SK-N-SH (cell line): ENCODE results near the gene PARVA. TPM values are rescaled to one million over a fixed set of nuclear protein-coding genes. Genes with fewer than 3 reads are reported as not detected.

ENCODE experiments used
- CTCF ChIA-PET: fragments of 300-600, 350-600 bp; formaldehyde crosslinking; extraction: SDS; loops from one replicate; lab custom pipeline; 2021; lab: Yijun Ruan, JAX
- POLR2A ChIA-PET: fragments of 350-600 bp; sonication (Branson Sonifier 250); formaldehyde crosslinking; extraction: SDS; loops from one replicate; lab custom pipeline; 2020; ENCODE audit warnings: antibody characterized with exemption, inconsistent platforms; lab: Yijun Ruan, JAX
- DNase-seq: peaks from one replicate; pipeline ENCODE4 v3.0.0; 2012
- H2AFZ ChIP-seq: fragments of 200-600 bp; sonication (generic); 2 replicates; pipeline ENCODE4 v1.8.1; 2016; ENCODE audit warnings: antibody characterized with exemption, mild to moderate bottlenecking, low read depth
- H3F3A ChIP-seq: fragments of 200-600 bp; sonication (generic); replicated peaks from 2 replicates; pipeline ENCODE3; 2016; ENCODE audit warnings: antibody characterized with exemption, mild to moderate bottlenecking; ENCODE audit not compliant: insufficient read depth
- H3K27ac ChIP-seq, 2 experiments: fragments of 200-500 bp in 1 of 2; fragments of 200-600 bp in 1 of 2; sonication (Bioruptor generic) in 1 of 2; sonication (generic), shearing (Covaris generic) in 1 of 2; 2 replicates each; pipeline versions ENCODE4 v1.5.1 to v1.6.1; 2014 to 2016; ENCODE audit warnings: low read depth in 2 of 2, inconsistent platforms in 1 of 2, low read length in 1 of 2, mild to moderate bottlenecking in 1 of 2, mixed read lengths in 1 of 2
- H3K27me3 ChIP-seq: fragments of 200-600 bp; sonication (generic), shearing (Covaris generic); 2 replicates; pipeline ENCODE4 v1.6.1; 2016; ENCODE audit warnings: mixed run types; ENCODE audit not compliant: insufficient read depth
- H3K36me3 ChIP-seq, 2 experiments: fragments of 200-500 bp in 1 of 2; fragments of 200-600 bp in 1 of 2; sonication (Bioruptor generic) in 1 of 2; sonication (generic) in 1 of 2; replicated peaks in 1 of 2; 2 replicates each; pipeline versions ENCODE3 to v1.5.1; 2014 to 2016; ENCODE audit warnings: low read length in 1 of 2, mild to moderate bottlenecking in 1 of 2; ENCODE audit not compliant: insufficient read depth in 2 of 2, control insufficient read depth in 1 of 2
- H3K4me1 ChIP-seq, 2 experiments: fragments of 200-500 bp in 1 of 2; fragments of 200-600 bp in 1 of 2; sonication (Bioruptor generic) in 1 of 2; sonication (generic), shearing (Covaris generic) in 1 of 2; 2 replicates each; pipeline versions ENCODE4 v1.5.1 to v1.6.1; 2014 to 2016; ENCODE audit warnings: low read depth in 1 of 2, low read length in 1 of 2, mixed run types in 1 of 2; ENCODE audit not compliant: insufficient read depth in 2 of 2, control insufficient read depth in 1 of 2
- H3K4me2 ChIP-seq: fragments of 200-600 bp; sonication (generic), shearing (Covaris generic); 2 replicates; pipeline ENCODE4 v1.6.1; 2017; ENCODE audit warnings: mixed run types
- H3K4me3 ChIP-seq, 2 experiments: fragments of 200-500 bp in 1 of 2; fragments of 200-600 bp in 1 of 2; sonication (Bioruptor generic) in 1 of 2; sonication (generic), shearing (Covaris generic) in 1 of 2; 2 replicates each; pipeline versions ENCODE4 v1.5.1 to v1.8.1; 2014 to 2016; ENCODE audit warnings: low read depth in 2 of 2, inconsistent platforms in 1 of 2, low read length in 1 of 2, mild to moderate bottlenecking in 1 of 2, mixed read lengths in 1 of 2, moderate library complexity in 1 of 2
- H3K79me2 ChIP-seq: fragments of 200-600 bp; sonication (generic); 2 replicates; pipeline ENCODE4 v1.8.1; 2017; ENCODE audit warnings: mild to moderate bottlenecking; ENCODE audit not compliant: insufficient read depth
- H3K9ac ChIP-seq: fragments of 200-600 bp; sonication (generic); 2 replicates; pipeline ENCODE4 v1.6.1; 2017; ENCODE audit warnings: mixed run types
- H3K9me2 ChIP-seq: fragments of 200-600 bp; sonication (generic); 2 replicates; pipeline ENCODE4 v1.6.1; 2017; ENCODE audit warnings: mixed run types
- H3K9me3 ChIP-seq: fragments of 200-600 bp; sonication (generic); 2 replicates; pipeline ENCODE4 v1.6.1; 2017; ENCODE audit warnings: mixed run types, mild to moderate bottlenecking, moderate library complexity
- H4K20me1 ChIP-seq: fragments of 200-600 bp; sonication (generic); 2 replicates; pipeline ENCODE4 v1.6.1; 2017; ENCODE audit warnings: mild to moderate bottlenecking, mixed run types; ENCODE audit not compliant: insufficient read depth
- EZH2phosphoT487 ChIP-seq: fragments of 200-600 bp; sonication (generic); IDR thresholded peaks from 2 replicates; pipeline ENCODE4 v1.6.1; 2017; ENCODE audit warnings: low read depth, mixed run types, mild to moderate bottlenecking, antibody characterized with exemption, moderate library complexity, borderline replicate concordance
- FOSL2 ChIP-seq: IDR thresholded peaks from 2 replicates; pipeline ENCODE4 v1.4.0; 2012; ENCODE audit warnings: low read depth, mild to moderate bottlenecking, moderate library complexity, borderline replicate concordance
- FOXJ3 ChIP-seq: sonication (generic); formaldehyde crosslinking; IDR thresholded peaks from 2 replicates; pipeline ENCODE4 v1.5.1; 2020; ENCODE audit warnings: mild to moderate bottlenecking, missing genetic modification reagents
- FOXM1 ChIP-seq: IDR thresholded peaks from 2 replicates; pipeline ENCODE4 v1.4.0; 2012; ENCODE audit warnings: low read depth, mild to moderate bottlenecking
- GABPA ChIP-seq: IDR thresholded peaks from 2 replicates; pipeline ENCODE4 v1.4.0; 2012; ENCODE audit warnings: low read depth, mild to moderate bottlenecking
- MXI1 ChIP-seq: IDR thresholded peaks from 2 replicates; pipeline ENCODE4 v1.6.1; 2012; ENCODE audit warnings: mild to moderate bottlenecking, low read depth, low read length, improper control_type of control experiment
- NFIC ChIP-seq: IDR thresholded peaks from 2 replicates; pipeline ENCODE4 v1.4.0; 2012; ENCODE audit warnings: borderline replicate concordance
- RAD21 ChIP-seq: IDR thresholded peaks from 2 replicates; pipeline ENCODE4 v1.6.1; 2012; ENCODE audit warnings: mild to moderate bottlenecking, low read length
- RCOR1 ChIP-seq: fragments of 150-350 bp; IDR thresholded peaks from 2 replicates; pipeline ENCODE4 v1.6.1; 2017; ENCODE audit warnings: antibody characterized with exemption, low read length
- RFX5 ChIP-seq: IDR thresholded peaks from 2 replicates; pipeline ENCODE4 v1.6.1; 2012; ENCODE audit warnings: mild to moderate bottlenecking, improper control_type of control experiment, low read length
- RXRA ChIP-seq: IDR thresholded peaks from 2 replicates; pipeline ENCODE4 v1.4.0; 2012; ENCODE audit warnings: low read depth, mild to moderate bottlenecking, borderline replicate concordance
- SMC3 ChIP-seq: IDR thresholded peaks from 2 replicates; pipeline ENCODE4 v1.6.1; 2012; ENCODE audit warnings: low read depth, low read length, improper control_type of control experiment
- TAF1 ChIP-seq: IDR thresholded peaks from 2 replicates; pipeline ENCODE4 v1.6.1; 2012; ENCODE audit warnings: low read depth, mild to moderate bottlenecking, low read length, moderate library complexity, borderline replicate concordance
- TEAD4 ChIP-seq: IDR thresholded peaks from 2 replicates; pipeline ENCODE4 v1.4.0; 2012; ENCODE audit warnings: mild to moderate bottlenecking, borderline replicate concordance; ENCODE audit not compliant: insufficient read depth
- WGBS: methylation state at CpG from one replicate; pipeline ENCODE4 v1.1.6; 2017; ENCODE audit warnings: low lambda C conversion rate; 5-methylcytosine and 5-hydroxymethylcytosine counted together
- polyA plus RNA-seq, 3 experiments: library from polyadenylated mRNA; depleted of rRNA; stranded (reverse); fragments of >200 nt; gene quantifications; 2 replicates each; pipeline ENCODE4 v1.2.3, GENCODE V29; 2012
- TF ChIP-seq, protein P1 (sequence below): IDR thresholded peaks from 2 replicates; pipeline ENCODE4 v1.6.1; 2012; ENCODE audit warnings: mild to moderate bottlenecking, low read depth, low read length, moderate library complexity
- TF ChIP-seq, protein P2 (sequence below): fragments of 150-350 bp; IDR thresholded peaks from 2 replicates; pipeline ENCODE4 v1.6.1; 2017; ENCODE audit warnings: antibody characterized with exemption, low read length, low read depth, borderline replicate concordance
- TF ChIP-seq, protein P3 (sequence below): fragments of 200-600 bp; sonication (generic); IDR thresholded peaks from 2 replicates; pipeline ENCODE4 v1.6.1; 2017; ENCODE audit warnings: antibody characterized with exemption, mild to moderate bottlenecking, moderate library complexity
- TF ChIP-seq, protein P4 (sequence below): IDR thresholded peaks from 2 replicates; pipeline ENCODE4 v1.4.0; 2012; ENCODE audit warnings: low read depth, borderline replicate concordance

The PARVA gene
- polyA plus RNA-seq, 1 of the 3 experiments (the other 2 are of a cell fraction) = 27.6 TPM

DNA sequence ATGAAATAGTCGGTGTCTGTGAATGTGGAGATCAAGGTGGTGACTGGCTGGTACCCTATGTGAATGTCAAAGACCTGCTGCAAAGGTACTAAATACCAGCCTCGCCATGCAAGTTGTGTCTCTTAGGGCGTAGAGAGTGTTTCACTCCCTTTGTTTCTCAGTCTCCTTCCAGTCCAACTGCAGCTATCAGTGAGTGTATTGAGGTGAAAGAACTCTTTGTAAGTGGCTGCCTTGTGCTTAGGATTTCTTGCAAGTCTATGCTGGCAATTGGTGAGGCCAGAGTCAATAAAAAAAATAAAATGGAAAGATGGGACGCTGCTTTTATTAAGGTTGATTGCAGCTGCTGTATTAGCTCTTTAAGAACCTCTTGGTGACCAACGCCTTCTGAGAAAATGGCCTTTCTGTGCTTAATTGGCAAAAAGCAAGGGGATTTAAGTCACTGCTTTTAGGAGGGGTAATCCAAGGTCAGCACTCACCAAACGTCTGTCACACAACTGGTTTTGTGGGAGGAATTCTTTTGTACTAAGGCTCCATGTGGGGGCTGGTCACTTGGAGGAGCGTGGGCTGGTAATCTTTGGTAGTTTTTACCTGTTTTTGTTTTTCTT, 95.1 kb downstream of the PARVA start (continued):
- TF ChIP-seq, protein P1, sequence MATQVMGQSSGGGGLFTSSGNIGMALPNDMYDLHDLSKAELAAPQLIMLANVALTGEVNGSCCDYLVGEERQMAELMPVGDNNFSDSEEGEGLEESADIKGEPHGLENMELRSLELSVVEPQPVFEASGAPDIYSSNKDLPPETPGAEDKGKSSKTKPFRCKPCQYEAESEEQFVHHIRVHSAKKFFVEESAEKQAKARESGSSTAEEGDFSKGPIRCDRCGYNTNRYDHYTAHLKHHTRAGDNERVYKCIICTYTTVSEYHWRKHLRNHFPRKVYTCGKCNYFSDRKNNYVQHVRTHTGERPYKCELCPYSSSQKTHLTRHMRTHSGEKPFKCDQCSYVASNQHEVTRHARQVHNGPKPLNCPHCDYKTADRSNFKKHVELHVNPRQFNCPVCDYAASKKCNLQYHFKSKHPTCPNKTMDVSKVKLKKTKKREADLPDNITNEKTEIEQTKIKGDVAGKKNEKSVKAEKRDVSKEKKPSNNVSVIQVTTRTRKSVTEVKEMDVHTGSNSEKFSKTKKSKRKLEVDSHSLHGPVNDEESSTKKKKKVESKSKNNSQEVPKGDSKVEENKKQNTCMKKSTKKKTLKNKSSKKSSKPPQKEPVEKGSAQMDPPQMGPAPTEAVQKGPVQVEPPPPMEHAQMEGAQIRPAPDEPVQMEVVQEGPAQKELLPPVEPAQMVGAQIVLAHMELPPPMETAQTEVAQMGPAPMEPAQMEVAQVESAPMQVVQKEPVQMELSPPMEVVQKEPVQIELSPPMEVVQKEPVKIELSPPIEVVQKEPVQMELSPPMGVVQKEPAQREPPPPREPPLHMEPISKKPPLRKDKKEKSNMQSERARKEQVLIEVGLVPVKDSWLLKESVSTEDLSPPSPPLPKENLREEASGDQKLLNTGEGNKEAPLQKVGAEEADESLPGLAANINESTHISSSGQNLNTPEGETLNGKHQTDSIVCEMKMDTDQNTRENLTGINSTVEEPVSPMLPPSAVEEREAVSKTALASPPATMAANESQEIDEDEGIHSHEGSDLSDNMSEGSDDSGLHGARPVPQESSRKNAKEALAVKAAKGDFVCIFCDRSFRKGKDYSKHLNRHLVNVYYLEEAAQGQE = no peak
- TF ChIP-seq RCOR1 (no peak), SMC3 (no peak), TEAD4 (no peak), RXRA (no peak), EZH2phosphoT487 (no peak), FOXM1 (no peak), GABPA (no peak)
- TF ChIP-seq, protein P2, sequence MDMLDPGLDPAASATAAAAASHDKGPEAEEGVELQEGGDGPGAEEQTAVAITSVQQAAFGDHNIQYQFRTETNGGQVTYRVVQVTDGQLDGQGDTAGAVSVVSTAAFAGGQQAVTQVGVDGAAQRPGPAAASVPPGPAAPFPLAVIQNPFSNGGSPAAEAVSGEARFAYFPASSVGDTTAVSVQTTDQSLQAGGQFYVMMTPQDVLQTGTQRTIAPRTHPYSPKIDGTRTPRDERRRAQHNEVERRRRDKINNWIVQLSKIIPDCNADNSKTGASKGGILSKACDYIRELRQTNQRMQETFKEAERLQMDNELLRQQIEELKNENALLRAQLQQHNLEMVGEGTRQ = no peak
- TF ChIP-seq, all 33 proteins: peak for 0

DNA sequence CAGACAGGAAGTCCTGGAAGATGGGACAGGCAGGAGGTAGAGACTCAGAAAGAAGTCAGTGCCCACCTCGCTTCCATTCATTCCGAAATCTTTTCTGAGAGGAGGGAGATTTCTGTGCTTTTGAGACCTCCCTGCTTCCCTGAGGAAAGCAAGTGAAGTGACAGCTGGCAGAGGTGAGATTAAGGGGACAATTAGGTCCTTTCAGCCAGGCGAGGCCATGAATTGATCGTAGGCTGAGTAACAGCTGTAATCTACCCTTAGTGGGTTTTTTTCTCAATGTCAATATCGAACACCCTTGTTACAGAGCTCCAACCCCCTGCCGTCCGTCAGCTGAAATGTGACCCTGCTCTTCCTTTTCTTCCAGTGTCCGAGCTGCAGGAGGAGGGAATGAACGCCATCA, 96.0 kb downstream of the PARVA start:
- no peak overlapping the region for H3K9ac ChIP-seq
- ChIA-PET POLR2A (no interaction called here), CTCF (interaction anchor here (1.2 kb wide), 1 partner anchor 11 kb away, joined by 3 read pairs; no protein-coding TSS in a partner anchor)
- no peak for DNase-seq
- no peaks in the 10 kb centered on the region for H3K9me2 ChIP-seq
- no peaks in the 10 kb centered on the region for H3K27me3 ChIP-seq
- H3K4me1 ChIP-seq = peaks cover 0 to 7% of the 10 kb centered on the region in 2 experiments; a peak in 2 of 4 replicates
- H3K27ac ChIP-seq = no peak overlapping the region
- 95% methylated on average over 9 of the region's 9 CpGs for WGBS
- H4K20me1 ChIP-seq = peaks cover 3% of the 10 kb centered on the region; the same call in 1 of the 2 replicates
- H3K9me3 ChIP-seq = no peaks in the 10 kb centered on the region
- H2AFZ ChIP-seq = no peak overlapping the region
- peaks cover 2 to 14% of the 10 kb centered on the region in 2 experiments for H3K36me3 ChIP-seq
- TF ChIP-seq, protein P3, sequence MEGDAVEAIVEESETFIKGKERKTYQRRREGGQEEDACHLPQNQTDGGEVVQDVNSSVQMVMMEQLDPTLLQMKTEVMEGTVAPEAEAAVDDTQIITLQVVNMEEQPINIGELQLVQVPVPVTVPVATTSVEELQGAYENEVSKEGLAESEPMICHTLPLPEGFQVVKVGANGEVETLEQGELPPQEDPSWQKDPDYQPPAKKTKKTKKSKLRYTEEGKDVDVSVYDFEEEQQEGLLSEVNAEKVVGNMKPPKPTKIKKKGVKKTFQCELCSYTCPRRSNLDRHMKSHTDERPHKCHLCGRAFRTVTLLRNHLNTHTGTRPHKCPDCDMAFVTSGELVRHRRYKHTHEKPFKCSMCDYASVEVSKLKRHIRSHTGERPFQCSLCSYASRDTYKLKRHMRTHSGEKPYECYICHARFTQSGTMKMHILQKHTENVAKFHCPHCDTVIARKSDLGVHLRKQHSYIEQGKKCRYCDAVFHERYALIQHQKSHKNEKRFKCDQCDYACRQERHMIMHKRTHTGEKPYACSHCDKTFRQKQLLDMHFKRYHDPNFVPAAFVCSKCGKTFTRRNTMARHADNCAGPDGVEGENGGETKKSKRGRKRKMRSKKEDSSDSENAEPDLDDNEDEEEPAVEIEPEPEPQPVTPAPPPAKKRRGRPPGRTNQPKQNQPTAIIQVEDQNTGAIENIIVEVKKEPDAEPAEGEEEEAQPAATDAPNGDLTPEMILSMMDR = no peak
- TF ChIP-seq NFIC (no peak), TAF1 (no peak), TEAD4 (no peak), FOSL2 (no peak), RAD21 (no peak), RFX5 (no peak), MXI1 (no peak), SMC3 (no peak), EZH2phosphoT487 (no peak), FOXJ3 (no peak)
- TF ChIP-seq, protein P1 = no peak
- TF ChIP-seq, protein P4, sequence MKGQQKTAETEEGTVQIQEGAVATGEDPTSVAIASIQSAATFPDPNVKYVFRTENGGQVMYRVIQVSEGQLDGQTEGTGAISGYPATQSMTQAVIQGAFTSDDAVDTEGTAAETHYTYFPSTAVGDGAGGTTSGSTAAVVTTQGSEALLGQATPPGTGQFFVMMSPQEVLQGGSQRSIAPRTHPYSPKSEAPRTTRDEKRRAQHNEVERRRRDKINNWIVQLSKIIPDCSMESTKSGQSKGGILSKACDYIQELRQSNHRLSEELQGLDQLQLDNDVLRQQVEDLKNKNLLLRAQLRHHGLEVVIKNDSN = no peak
- no peak overlapping the region for H3K4me3 ChIP-seq
- H3K79me2 ChIP-seq = peaks cover 43% of the 10 kb centered on the region; the same call in 1 of the 2 replicates
- H3F3A ChIP-seq = no peaks in the 10 kb centered on the region
- H3K4me2 ChIP-seq = no peak overlapping the region
